AG10803 (cell line): ENCODE data around the gene SIMC1.
"Not testable (repeated sequence)": the region's sequence is repeated elsewhere in the genome, so short reads cannot be mapped to it uniquely, and the experiment has no call there.

ENCODE experiments used
- DNase-seq: peaks from one replicate; pipeline ENCODE4 v3.0.0; 2010; ENCODE audit warnings: low read depth
- H3K4me3 ChIP-seq: 2 replicates; pipeline ENCODE4 v1.5.1; 2011; ENCODE audit warnings: mild to moderate bottlenecking, low read length, control low read depth
- TF ChIP-seq, protein P1 (sequence below): conservative IDR thresholded peaks from 2 replicates; pipeline ENCODE4 v1.5.1; 2011; ENCODE audit warnings: mild to moderate bottlenecking, low read length, control low read depth, inconsistent platforms

The SIMC1 gene

GRCh38 chr5:176235155-176235554 is 3.1 kb upstream of the SIMC1 start:
- peak; percentile 29 for DNase-seq
- H3K4me3 ChIP-seq = not testable (repeated sequence)
- TF ChIP-seq, protein P1, sequence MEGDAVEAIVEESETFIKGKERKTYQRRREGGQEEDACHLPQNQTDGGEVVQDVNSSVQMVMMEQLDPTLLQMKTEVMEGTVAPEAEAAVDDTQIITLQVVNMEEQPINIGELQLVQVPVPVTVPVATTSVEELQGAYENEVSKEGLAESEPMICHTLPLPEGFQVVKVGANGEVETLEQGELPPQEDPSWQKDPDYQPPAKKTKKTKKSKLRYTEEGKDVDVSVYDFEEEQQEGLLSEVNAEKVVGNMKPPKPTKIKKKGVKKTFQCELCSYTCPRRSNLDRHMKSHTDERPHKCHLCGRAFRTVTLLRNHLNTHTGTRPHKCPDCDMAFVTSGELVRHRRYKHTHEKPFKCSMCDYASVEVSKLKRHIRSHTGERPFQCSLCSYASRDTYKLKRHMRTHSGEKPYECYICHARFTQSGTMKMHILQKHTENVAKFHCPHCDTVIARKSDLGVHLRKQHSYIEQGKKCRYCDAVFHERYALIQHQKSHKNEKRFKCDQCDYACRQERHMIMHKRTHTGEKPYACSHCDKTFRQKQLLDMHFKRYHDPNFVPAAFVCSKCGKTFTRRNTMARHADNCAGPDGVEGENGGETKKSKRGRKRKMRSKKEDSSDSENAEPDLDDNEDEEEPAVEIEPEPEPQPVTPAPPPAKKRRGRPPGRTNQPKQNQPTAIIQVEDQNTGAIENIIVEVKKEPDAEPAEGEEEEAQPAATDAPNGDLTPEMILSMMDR = peak; percentile 43

DNA sequence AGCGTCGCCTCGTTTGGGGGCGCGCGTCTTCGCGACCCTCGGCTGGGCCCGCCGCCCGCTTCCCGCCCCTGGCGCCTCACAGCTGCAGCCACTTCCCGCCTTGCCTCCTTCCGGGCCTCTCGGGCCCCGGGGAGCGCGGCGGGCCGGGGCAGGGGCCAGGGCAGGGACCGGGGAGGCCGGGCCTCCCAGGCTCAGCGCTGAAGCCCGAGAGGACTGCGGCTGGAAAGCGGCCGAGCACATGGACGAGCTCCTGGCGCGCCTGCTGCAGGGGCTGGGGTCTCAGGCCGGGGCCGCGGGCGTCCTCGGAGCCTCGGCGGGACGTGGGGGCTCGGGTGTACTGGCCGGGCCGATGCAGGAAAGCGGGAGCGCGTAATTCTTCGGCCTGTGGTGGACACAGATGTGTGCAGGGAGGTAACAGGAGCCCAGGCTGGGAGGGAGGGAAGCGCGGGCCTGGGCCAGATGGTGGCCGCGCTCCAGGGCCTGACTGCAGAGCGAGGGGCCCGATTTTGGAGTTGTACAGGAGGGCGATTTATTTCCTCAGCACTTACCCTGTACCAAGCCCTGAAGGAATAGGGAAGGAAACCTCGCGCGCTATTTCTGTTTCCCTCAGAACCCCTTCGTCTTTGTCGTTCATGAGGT is 540 bp downstream of the SIMC1 start:
- DNase-seq, H3K4me3 ChIP-seq: not testable (repeated sequence)

GRCh38 chr5:176239304-176239703 is 1.1 kb downstream of the SIMC1 start:
- not testable (repeated sequence) for DNase-seq, H3K4me3 ChIP-seq

DNA sequence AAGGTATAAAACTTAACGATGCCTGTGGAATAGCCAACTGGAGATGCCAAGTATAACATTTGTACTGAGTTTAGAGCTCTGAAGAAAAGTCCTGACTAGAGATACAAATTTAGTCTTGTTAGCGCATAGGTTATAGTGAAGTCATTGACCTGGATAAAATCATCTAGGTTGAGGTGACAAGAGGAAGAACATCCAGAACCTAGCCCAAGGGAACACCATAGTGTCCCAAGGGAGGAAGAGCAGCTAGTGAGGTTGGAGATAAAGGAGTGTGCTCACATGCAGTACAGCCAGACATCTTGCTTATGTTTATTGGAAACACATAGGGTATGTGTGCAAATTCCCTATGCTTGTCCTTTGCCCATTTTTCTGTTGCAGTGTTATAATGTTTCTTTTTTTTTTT is 6.1 kb downstream of the SIMC1 start:
- not testable (repeated sequence) for H3K4me3 ChIP-seq, DNase-seq

DNA sequence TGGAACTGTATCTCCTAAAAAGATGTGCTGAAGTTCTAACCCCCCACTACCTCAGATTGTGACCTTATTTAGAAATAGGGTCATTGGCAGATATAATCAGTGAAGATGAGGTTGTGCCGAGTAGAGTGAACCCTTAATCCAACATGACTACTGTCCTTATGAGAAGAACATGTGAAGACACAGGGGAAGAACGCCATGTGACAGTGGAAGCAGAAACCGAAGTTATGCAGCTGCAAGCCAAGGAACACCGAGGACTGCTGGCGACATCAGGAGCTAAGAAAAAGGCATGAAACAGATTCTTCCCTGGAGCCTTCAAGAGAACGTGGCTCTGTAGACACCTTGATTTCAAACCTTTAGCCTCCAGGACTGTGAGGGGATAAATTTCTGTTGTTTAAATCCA is 6.8 kb downstream of the SIMC1 start:
- H3K4me3 ChIP-seq, DNase-seq: not testable (repeated sequence)

- DNase-seq, H3K4me3 ChIP-seq: not testable (repeated sequence)
Measured at GRCh38 chr5:176245489-176245888, 7.3 kb downstream of the SIMC1 start.

GRCh38 chr5:176250691-176251090 is 12.5 kb downstream of the SIMC1 start:
- DNase-seq, H3K4me3 ChIP-seq: not testable (repeated sequence)

DNA sequence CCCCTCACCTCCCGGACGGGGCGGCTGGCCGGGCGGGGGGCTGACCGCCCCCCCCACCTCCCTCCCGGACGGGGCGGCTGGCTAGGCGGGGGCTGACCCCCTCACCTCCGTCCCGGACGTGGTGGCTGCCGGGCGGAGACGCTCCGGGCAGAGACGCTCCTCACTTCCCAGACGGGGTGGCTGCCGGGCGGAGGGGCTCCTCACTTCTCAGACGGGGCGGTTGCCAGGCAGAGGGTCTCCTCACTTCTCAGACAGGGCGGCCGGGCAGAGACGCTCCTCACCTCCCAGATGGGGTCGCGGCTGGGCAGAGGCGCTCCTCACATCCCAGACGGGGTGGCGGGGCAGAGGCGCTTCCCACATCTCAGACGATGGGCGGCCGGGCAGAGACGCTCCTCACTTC is 13.9 kb downstream of the SIMC1 start:
- DNase-seq, H3K4me3 ChIP-seq: not testable (repeated sequence)

DNA sequence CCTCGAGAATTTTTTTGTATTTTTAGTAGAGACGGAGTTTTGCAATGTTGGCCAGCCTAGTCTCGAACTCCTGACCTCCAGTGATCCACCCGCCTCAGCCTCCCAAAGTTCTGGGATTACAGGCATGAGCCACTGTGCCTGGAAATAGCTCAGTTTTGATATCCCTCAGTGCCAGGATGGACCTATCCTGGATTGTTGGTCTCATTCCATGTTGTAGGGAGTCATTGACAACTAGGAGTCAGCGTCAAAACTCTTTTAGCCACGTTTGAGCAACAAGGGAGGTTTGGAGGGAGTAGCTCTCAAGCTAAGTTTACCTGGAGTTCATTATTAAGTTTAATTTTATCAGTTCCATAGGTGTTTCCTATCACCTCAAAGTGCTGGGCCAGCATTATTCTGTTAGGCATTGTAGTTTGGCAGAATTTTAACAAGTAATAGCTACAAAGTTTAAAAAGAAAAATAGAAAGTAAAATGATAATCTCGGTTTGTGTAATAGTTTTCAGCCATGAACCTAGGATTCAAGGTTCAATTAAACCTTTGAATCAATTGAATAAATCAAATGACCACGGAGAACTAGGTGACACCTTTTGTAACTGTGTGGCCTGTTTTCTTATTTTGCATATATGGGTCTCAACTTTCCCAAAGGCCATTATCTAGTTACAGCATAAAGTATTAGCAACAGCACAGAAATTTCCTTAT is 15.3 kb downstream of the SIMC1 start:
- DNase-seq, H3K4me3 ChIP-seq: not testable (repeated sequence)

DNA sequence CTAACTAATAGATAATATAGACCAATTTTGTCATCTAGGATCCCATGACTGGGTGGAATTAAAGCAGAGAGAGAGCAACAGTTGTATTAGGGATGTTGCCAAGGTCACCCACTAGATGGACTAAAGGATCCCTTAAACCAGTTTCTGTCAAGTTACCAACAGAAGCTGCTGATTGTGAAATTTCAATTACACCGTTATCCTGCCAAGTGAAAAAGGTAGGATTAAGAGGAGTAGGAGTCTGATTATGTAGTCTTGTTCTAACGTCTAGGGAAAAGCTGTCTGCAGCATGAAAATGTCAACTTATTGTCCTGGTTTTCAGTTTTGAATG is 15.8 kb downstream of the SIMC1 start:
- peak; percentile 1 for DNase-seq
- H3K4me3 ChIP-seq = not testable (repeated sequence)

GRCh38 chr5:176257871-176258505 is 19.8 kb downstream of the SIMC1 start:
- not testable (repeated sequence) for DNase-seq, H3K4me3 ChIP-seq

DNA sequence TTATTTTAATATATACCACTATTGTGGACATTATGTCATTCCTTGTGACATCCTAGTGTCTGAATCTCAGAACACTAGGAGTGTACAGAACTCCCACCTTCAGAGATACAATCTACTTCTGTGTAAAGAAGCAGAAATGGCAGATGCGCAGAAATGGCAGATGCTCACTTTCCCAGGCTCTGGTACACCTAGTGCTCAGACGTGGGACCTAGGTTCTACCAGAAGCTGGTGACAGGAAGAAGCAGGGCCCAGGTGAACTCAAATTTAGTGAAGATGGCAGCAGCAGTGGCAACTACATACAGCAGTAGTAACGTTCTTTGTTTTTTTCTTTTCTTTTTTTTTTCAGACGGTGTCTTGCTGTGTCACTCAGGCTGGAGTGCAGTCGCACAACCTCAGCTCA is 22.5 kb downstream of the SIMC1 start:
- DNase-seq, H3K4me3 ChIP-seq: not testable (repeated sequence)

DNA sequence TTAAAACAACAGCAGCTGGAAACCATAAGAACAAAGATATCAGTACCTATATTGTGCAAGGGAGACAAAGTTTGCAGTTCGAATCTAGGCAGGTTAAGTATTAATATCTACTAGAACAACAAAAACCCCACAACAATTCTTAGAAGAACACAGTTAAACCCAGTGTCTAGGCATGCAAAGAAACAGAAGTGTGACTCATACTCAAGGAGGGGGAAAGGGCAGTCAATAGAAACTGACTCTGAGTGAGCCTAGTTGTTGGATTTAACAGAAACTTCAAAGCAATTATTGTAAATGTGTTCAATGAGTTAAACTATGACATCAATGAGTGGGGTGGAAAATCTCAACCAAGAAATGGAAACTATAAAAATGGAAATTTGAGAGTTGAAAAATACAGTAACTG is 28.2 kb downstream of the SIMC1 start:
- H3K4me3 ChIP-seq, DNase-seq: not testable (repeated sequence)

DNA sequence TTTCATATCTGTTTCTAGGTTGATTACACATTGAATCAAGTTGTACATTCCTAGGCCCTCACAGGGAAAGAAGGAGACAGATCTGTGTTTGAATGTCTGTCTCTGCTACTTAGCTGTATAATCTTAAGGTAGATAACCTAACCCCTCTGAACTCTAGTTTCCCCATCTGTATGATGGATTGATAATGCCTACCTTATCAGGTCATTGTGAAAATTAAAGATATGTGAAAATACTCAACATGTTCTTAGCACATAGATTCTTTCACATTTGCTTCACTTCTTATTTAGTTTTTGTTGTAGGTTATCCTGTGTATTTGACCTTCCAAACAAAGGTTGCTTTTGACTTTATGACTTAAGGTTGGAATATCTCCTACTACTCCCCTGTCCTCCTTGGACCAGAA is 50.8 kb downstream of the SIMC1 start:
- not testable (repeated sequence) for DNase-seq, H3K4me3 ChIP-seq

GRCh38 chr5:176290057-176290840 is 52.0 kb downstream of the SIMC1 start:
- not testable (repeated sequence) for H3K4me3 ChIP-seq, DNase-seq

- DNase-seq, H3K4me3 ChIP-seq: not testable (repeated sequence)
Measured at GRCh38 chr5:176305356-176305755, 67.1 kb downstream of the SIMC1 start.
